GM21723 (cell line): ENCODE data around the gene PAQR4.
"Not testable (repeated sequence)": the region's sequence is repeated elsewhere in the genome, so short reads cannot be mapped to it uniquely, and the experiment has no call there.

Experiments
- ATAC-seq: cut with Tn5 transposase; IDR thresholded peaks from one replicate; pipeline ENCODE4 v1.9.1; 2021; ENCODE audit warnings: mild to moderate bottlenecking, moderate library complexity; ENCODE audit not compliant: unreplicated experiment

The PAQR4 gene

GRCh38 chr16:2942045-2942444, 27.1 kb upstream of the PAQR4 start:
- no peak for ATAC-seq

GRCh38 chr16:2943716-2944115, 25.4 kb upstream of the PAQR4 start:
- ATAC-seq: not testable (repeated sequence)

- ATAC-seq: no peak
Measured at GRCh38 chr16:2946649-2947048, 22.5 kb upstream of the PAQR4 start.

GRCh38 chr16:2948807-2949704, 20.1 kb upstream of the PAQR4 start:
- ATAC-seq: no peak

- ATAC-seq: no peak
Measured at GRCh38 chr16:2949705-2950352, 19.3 kb upstream of the PAQR4 start.

- ATAC-seq: no peak
Measured at GRCh38 chr16:2950353-2950724, 18.8 kb upstream of the PAQR4 start.

- ATAC-seq: no peak
Measured at GRCh38 chr16:2950773-2951172, 18.4 kb upstream of the PAQR4 start.

GRCh38 chr16:2952679-2953078, 16.5 kb upstream of the PAQR4 start:
- ATAC-seq: no peak

GRCh38 chr16:2953706-2954627, 15.2 kb upstream of the PAQR4 start:
- no peak for ATAC-seq

- ATAC-seq: no peak
Measured at GRCh38 chr16:2954656-2955381, 14.3 kb upstream of the PAQR4 start.

GRCh38 chr16:2955438-2955778, 13.7 kb upstream of the PAQR4 start:
- no peak for ATAC-seq

GRCh38 chr16:2955779-2956578, 13.2 kb upstream of the PAQR4 start:
- ATAC-seq: no peak

GRCh38 chr16:2956579-2956956, 12.6 kb upstream of the PAQR4 start:
- no peak for ATAC-seq

- no peak for ATAC-seq
Measured at GRCh38 chr16:2959206-2959605, 9.9 kb upstream of the PAQR4 start.

GRCh38 chr16:2960183-2961010, 8.8 kb upstream of the PAQR4 start:
- no peak for ATAC-seq

- ATAC-seq: no peak
Measured at GRCh38 chr16:2962334-2963073, 6.6 kb upstream of the PAQR4 start.

GRCh38 chr16:2963074-2963722, 6.0 kb upstream of the PAQR4 start:
- ATAC-seq: no peak
